Breast epithelium (tissue), 3 donors: ENCODE measurements around the gene GPC5.

Experiments used
- CTCF ChIP-seq, 3 donors: fragments of 450-650 bp; IDR thresholded peaks; one replicate each; pipeline ENCODE4 v1.5.1; 2016 to 2017; ENCODE audit warnings: antibody characterized with exemption in 3 of 3, mild to moderate bottlenecking in 3 of 3, moderate library complexity in 3 of 3
- POLR2A ChIP-seq: fragments of 450-650 bp; IDR thresholded peaks from one replicate; pipeline ENCODE4 v1.6.1; 2016; ENCODE audit warnings: antibody characterized with exemption, mild to moderate bottlenecking, moderate library complexity

GRCh38 chr13:92487238-92487637 lies 1088.8 kb downstream of the GPC5 start:
- TF ChIP-seq CTCF (IDR thresholded peaks at IDR 0.05) (no peak), POLR2A (no peak)
